K562 (cell line): Measurements from ENCODE around the gene SLC8A1.

Experiments
- CTCF ChIP-seq, 3 experiments: IDR thresholded peaks in 2 of 3; conservative IDR thresholded peaks in 1 of 3; 2 replicates each; pipeline ENCODE4 v1.5.1; 2011 to 2012; ENCODE audit warnings: low read length in 3 of 3, mild to moderate bottlenecking in 3 of 3, control low read depth in 2 of 3, improper control_type of control experiment in 1 of 3, inconsistent platforms in 1 of 3, low read depth in 1 of 3, mixed read lengths in 1 of 3, moderate library complexity in 1 of 3; ENCODE audit not compliant: insufficient read depth in 2 of 3
- EGR1 ChIP-seq: fragments of 450-650 bp; conservative IDR thresholded peaks from 2 replicates; pipeline ENCODE4 v1.6.1; 2017; ENCODE audit warnings: mild to moderate bottlenecking
- EZH2 ChIP-seq: IDR thresholded peaks from 2 replicates; pipeline ENCODE4 v1.6.1; 2012; ENCODE audit warnings: low read depth, mild to moderate bottlenecking, inconsistent platforms, low read length, borderline replicate concordance
- MAX ChIP-seq: sonication (generic); formaldehyde crosslinking; IDR thresholded peaks from 2 replicates; pipeline ENCODE4 v1.9.0; 2022; ENCODE audit warnings: mild to moderate bottlenecking, missing genetic modification reagents
- POLR2AphosphoS5 ChIP-seq: IDR thresholded peaks from 2 replicates; pipeline ENCODE4 v1.6.1; 2011; ENCODE audit warnings: mild to moderate bottlenecking, low read depth, low read length, moderate library complexity; ENCODE audit not compliant: control insufficient read depth, insufficient read depth
- POLR2H ChIP-seq: IDR thresholded peaks from 2 replicates; pipeline ENCODE4 v1.6.1; 2016; ENCODE audit warnings: missing genetic modification characterization, low read depth, mild to moderate bottlenecking, control low read depth, missing compliant biosample characterization, moderate library complexity
- PYGO2 ChIP-seq: fragments of 450-650 bp; IDR thresholded peaks from 2 replicates; pipeline ENCODE4 v1.6.1; 2016; ENCODE audit warnings: mild to moderate bottlenecking, missing genetic modification characterization, moderate library complexity, missing compliant biosample characterization
- RBM22 ChIP-seq: fragments of 200-400 bp; formaldehyde crosslinking; IDR thresholded peaks from 2 replicates; pipeline ENCODE4 v1.6.1; 2018; ENCODE audit warnings: low read length, low read depth; ENCODE audit not compliant: poor library complexity, severe bottlenecking
- ZNF253 ChIP-seq: fragments of 250-450 bp; sonication (Bioruptor Pico); conservative IDR thresholded peaks from 2 replicates; pipeline ENCODE4 v1.6.1; 2021; ENCODE audit warnings: mild to moderate bottlenecking
- ZNF717 ChIP-seq: fragments of 250-450 bp; sonication (Bioruptor Pico); IDR thresholded peaks from 2 replicates; pipeline ENCODE4 v1.5.0; 2021
- TF ChIP-seq, protein P1 (sequence below): sonication (generic); formaldehyde crosslinking; IDR thresholded peaks from 2 replicates; pipeline ENCODE4 v1.8.0; 2022; ENCODE audit warnings: missing genetic modification reagents, mild to moderate bottlenecking, borderline replicate concordance

GRCh38 chr2:40330096-40330495 is 121.8 kb downstream of the SLC8A1 start:
- TF ChIP-seq PYGO2 (tag) (no peak), EZH2 (no peak), RBM22 (no peak), ZNF253 (CRISPR knock-in tag) (no peak), CTCF (IDR thresholded peaks at IDR 0.05 in 2 of 3, conservative IDR thresholded peaks at IDR 0.05 in 1 of 3; ENCODE audit: insufficient read depth in 2 of 3, low read depth in 1 of 3, low read length in 3 of 3) (no peak), POLR2H (no peak), POLR2AphosphoS5 (no peak), MAX (no peak), ZNF717 (CRISPR knock-in tag) (no peak), EGR1 (no peak)
- TF ChIP-seq, protein P1, sequence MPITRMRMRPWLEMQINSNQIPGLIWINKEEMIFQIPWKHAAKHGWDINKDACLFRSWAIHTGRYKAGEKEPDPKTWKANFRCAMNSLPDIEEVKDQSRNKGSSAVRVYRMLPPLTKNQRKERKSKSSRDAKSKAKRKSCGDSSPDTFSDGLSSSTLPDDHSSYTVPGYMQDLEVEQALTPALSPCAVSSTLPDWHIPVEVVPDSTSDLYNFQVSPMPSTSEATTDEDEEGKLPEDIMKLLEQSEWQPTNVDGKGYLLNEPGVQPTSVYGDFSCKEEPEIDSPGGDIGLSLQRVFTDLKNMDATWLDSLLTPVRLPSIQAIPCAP (CRISPR knock-in tag), result no peak
